CD14-positive monocyte (primary cell): Measurements from ENCODE around the gene RALGAPA1. TPM values are rescaled to one million over a fixed set of nuclear protein-coding genes. Genes with fewer than 3 reads are reported as not detected.

Experiments
- DNase-seq, 3 donors: peaks; one replicate each; pipeline ENCODE4 v3.0.0-alpha.2; 2011 to 2022
- H2AFZ ChIP-seq: 2 replicates; pipeline ENCODE4 v1.6.0; 2012; ENCODE audit warnings: mild to moderate bottlenecking, low read depth, low read length, inconsistent platforms; ENCODE audit not compliant: insufficient read depth, poor library complexity, severe bottlenecking
- H3K27ac ChIP-seq, 2 donors: 1 replicate in 1 of 2; 2 replicates in 1 of 2; pipeline ENCODE4 v1.5.1; 2012 to 2013; ENCODE audit warnings: low read length in 2 of 2, control low read depth in 1 of 2, inconsistent platforms in 1 of 2, low read depth in 1 of 2, mild to moderate bottlenecking in 1 of 2
- H3K27me3 ChIP-seq, 2 donors: one replicate each; pipeline versions ENCODE4 v1.6.0 to v1.6.1; 2011 to 2013; ENCODE audit warnings: low read length in 2 of 2; ENCODE audit not compliant: control insufficient read depth in 2 of 2, insufficient read depth in 2 of 2
- H3K36me3 ChIP-seq, 2 donors: replicated peaks in 1 of 2; 1 replicate in 1 of 2; 2 replicates in 1 of 2; pipeline versions ENCODE4 v1.5.1 to v1.6.1; 2012 to 2013; ENCODE audit warnings: low read length in 2 of 2, control low read depth in 1 of 2, inconsistent platforms in 1 of 2, mild to moderate bottlenecking in 1 of 2; ENCODE audit not compliant: insufficient read depth in 2 of 2, control insufficient read depth in 1 of 2
- H3K4me1 ChIP-seq, 2 donors: 1 replicate in 1 of 2; 2 replicates in 1 of 2; pipeline versions ENCODE4 v1.5.1 to v1.6.1; 2012 to 2013; ENCODE audit warnings: low read length in 2 of 2, control low read depth in 1 of 2, inconsistent platforms in 1 of 2, mild to moderate bottlenecking in 1 of 2, moderate library complexity in 1 of 2; ENCODE audit not compliant: insufficient read depth in 2 of 2, control insufficient read depth in 1 of 2
- H3K4me2 ChIP-seq: replicated peaks from 2 replicates; pipeline ENCODE3; 2012; ENCODE audit warnings: low read length, moderate library complexity, mild to moderate bottlenecking; ENCODE audit not compliant: poor library complexity, severe bottlenecking; ENCODE audit errors: extremely low read depth
- H3K4me3 ChIP-seq, 3 experiments: fragments of 200-600 bp in 1 of 3; sonication (generic) in 1 of 3; replicated peaks in 1 of 3; 1 replicate in 2 of 3; 2 replicates in 1 of 3; pipeline ENCODE4 v1.5.1; 2011 to 2013; ENCODE audit warnings: low read length in 3 of 3, mild to moderate bottlenecking in 3 of 3, control low read depth in 2 of 3, low read depth in 2 of 3, inconsistent platforms in 1 of 3, moderate library complexity in 1 of 3
- H3K79me2 ChIP-seq: 2 replicates; pipeline ENCODE4 v1.6.0; 2012; ENCODE audit warnings: mild to moderate bottlenecking, control low read depth, inconsistent platforms, low read length, moderate library complexity; ENCODE audit not compliant: insufficient read depth
- H3K9ac ChIP-seq: 2 replicates; pipeline ENCODE4 v1.6.0; 2017; ENCODE audit warnings: low read length, mild to moderate bottlenecking; ENCODE audit not compliant: insufficient read depth, poor library complexity, severe bottlenecking
- H3K9me3 ChIP-seq, 2 donors: replicated peaks in 1 of 2; 1 replicate in 1 of 2; 2 replicates in 1 of 2; pipeline versions ENCODE4 v1.5.1 to v1.6.1; 2012 to 2013; ENCODE audit warnings: low read length in 2 of 2, control low read depth in 1 of 2; ENCODE audit not compliant: control insufficient read depth in 1 of 2, insufficient read depth in 1 of 2
- H4K20me1 ChIP-seq: 2 replicates; pipeline ENCODE4 v1.6.0; 2012; ENCODE audit warnings: mild to moderate bottlenecking, low read length, control low read depth, moderate library complexity; ENCODE audit not compliant: insufficient read depth
- H3K27ac Mint-ChIP-seq, 7 donors: one replicate each; pipeline ENCODE4 v1.8.0; 2020; ENCODE audit warnings: mild to moderate bottlenecking in 7 of 7, mixed read lengths in 7 of 7, moderate library complexity in 6 of 7, inconsistent platforms in 2 of 7
- H3K27me3 Mint-ChIP-seq, 3 donors: one replicate each; pipeline ENCODE4 v1.8.0; 2021 to 2022; ENCODE audit warnings: low read depth in 3 of 3, mild to moderate bottlenecking in 3 of 3, mixed read lengths in 3 of 3, moderate library complexity in 3 of 3, inconsistent platforms in 1 of 3
- H3K36me3 Mint-ChIP-seq, 2 donors: one replicate each; pipeline ENCODE4 v1.8.0; 2020; ENCODE audit warnings: mixed read lengths in 2 of 2, inconsistent platforms in 1 of 2, mild to moderate bottlenecking in 1 of 2
- H3K4me1 Mint-ChIP-seq: one replicate; pipeline ENCODE4 v1.8.0; 2020; ENCODE audit warnings: mild to moderate bottlenecking, mixed read lengths
- H3K4me3 Mint-ChIP-seq, 2 donors: one replicate each; pipeline ENCODE4 v1.8.0; 2020; ENCODE audit warnings: mild to moderate bottlenecking in 2 of 2, mixed read lengths in 2 of 2, moderate library complexity in 1 of 2
- H3K9me3 Mint-ChIP-seq, 7 donors: one replicate each; pipeline ENCODE4 v1.8.0; 2020 to 2022; ENCODE audit warnings: mixed read lengths in 7 of 7, mild to moderate bottlenecking in 6 of 7, moderate library complexity in 6 of 7, inconsistent platforms in 2 of 7
- CTCF ChIP-seq: fragments of 200-600 bp; IDR thresholded peaks from one replicate; pipeline ENCODE4 v1.8.0; 2022; ENCODE audit warnings: antibody characterized with exemption, mild to moderate bottlenecking
- WGBS: methylation state at CpG from one replicate; pipeline ENCODE4 v1.1.5; 2013; ENCODE audit warnings: missing lambda C conversion rate; ENCODE audit not compliant: insufficient coverage; 5-methylcytosine and 5-hydroxymethylcytosine counted together
- intact Hi-C, 2 donors: fragments of 100-400 bp; cut with micrococcal nuclease; formaldehyde crosslinking; loops; one replicate each; pipeline versions ENCODE4 v1.15.0 to v1.15.1; 2023
- polyA plus RNA-seq, 3 donors: library from polyadenylated mRNA; depleted of rRNA in 1 of 3; unstranded in 2 of 3; stranded (reverse) in 1 of 3; fragments of 300-500 nt in 2 of 3; fragments of >200 nt in 1 of 3; fragmentation: Illumina TruSeq in 2 of 3; gene quantifications; 1 replicate in 2 of 3; 2 replicates in 1 of 3; pipeline ENCODE4 v1.2.3, GENCODE V29; 2012 to 2021

RALGAPA1 gene
- polyA plus RNA-seq, 3 donors = 3.2 to 7.4 (median 4.1) TPM

GRCh38 chr14:35557221-35557747 is 251.8 kb downstream of the RALGAPA1 start:
- H3K36me3 Mint-ChIP-seq = no peaks in the 10 kb centered on the region
- H3K4me1 Mint-ChIP-seq = no peaks in the 10 kb centered on the region
- no peaks in the 10 kb centered on the region for H3K9me3 Mint-ChIP-seq
- H3K79me2 ChIP-seq = no peaks in the 10 kb centered on the region
- no peaks in the 10 kb centered on the region for H3K36me3 ChIP-seq
- intact Hi-C loops = no loop called here
- no peak overlapping the region for H3K4me3 ChIP-seq
- no peak overlapping the region for H3K4me2 ChIP-seq
- no peak overlapping the region for H3K4me3 Mint-ChIP-seq
- no peak overlapping the region for H3K27ac Mint-ChIP-seq
- H3K27ac ChIP-seq = no peak overlapping the region
- no peak for DNase-seq
- H2AFZ ChIP-seq = no peak overlapping the region
- no peak for TF ChIP-seq CTCF
- no peaks in the 10 kb centered on the region for H3K27me3 Mint-ChIP-seq
- H3K4me1 ChIP-seq = no peaks in the 10 kb centered on the region
- H4K20me1 ChIP-seq = no peaks in the 10 kb centered on the region
- H3K9ac ChIP-seq = no peak overlapping the region
- no peaks in the 10 kb centered on the region for H3K27me3 ChIP-seq
- H3K9me3 ChIP-seq = no peaks in the 10 kb centered on the region

- no peaks in the 10 kb centered on the region for H3K4me1 Mint-ChIP-seq
- H3K36me3 ChIP-seq = no peaks in the 10 kb centered on the region
- no peak overlapping the region for H3K9ac ChIP-seq
- intact Hi-C loops = no loop called here
- WGBS = no CpG with 5 or more reads among the region's 1 CpG
- no peaks in the 10 kb centered on the region for H3K27me3 ChIP-seq
- H2AFZ ChIP-seq = no peak overlapping the region
- H4K20me1 ChIP-seq = no peaks in the 10 kb centered on the region
- H3K4me1 ChIP-seq = no peaks in the 10 kb centered on the region
- TF ChIP-seq CTCF = no peak
- no peaks in the 10 kb centered on the region for H3K79me2 ChIP-seq
- H3K27me3 Mint-ChIP-seq = no peaks in the 10 kb centered on the region
- no peak overlapping the region for H3K4me3 Mint-ChIP-seq
- no peak overlapping the region for H3K4me2 ChIP-seq
- no peaks in the 10 kb centered on the region for H3K9me3 ChIP-seq
- no peaks in the 10 kb centered on the region for H3K9me3 Mint-ChIP-seq
- H3K27ac ChIP-seq = no peak overlapping the region
- no peak overlapping the region for H3K27ac Mint-ChIP-seq
- DNase-seq = no peak
- no peak overlapping the region for H3K4me3 ChIP-seq
- H3K36me3 Mint-ChIP-seq = no peaks in the 10 kb centered on the region
Measured at GRCh38 chr14:35556548-35556947, 252.5 kb downstream of the RALGAPA1 start.
